Testis (tissue), 2 donors: ENCODE data around the gene KIF27.

ENCODE experiments used
- CTCF ChIP-seq, 3 experiments: fragments of 450-650 bp in 2 of 3; fragments of 200-600 bp in 1 of 3; sonication (generic) in 1 of 3; IDR thresholded peaks; one replicate each; pipeline ENCODE4 v1.5.1; 2016 to 2019; ENCODE audit warnings: antibody characterized with exemption in 3 of 3, mild to moderate bottlenecking in 2 of 3, moderate library complexity in 1 of 3
- POLR2A ChIP-seq: fragments of 450-650 bp; IDR thresholded peaks from one replicate; pipeline ENCODE4 v1.6.1; 2017; ENCODE audit warnings: antibody characterized with exemption, mild to moderate bottlenecking, moderate library complexity

GRCh38 chr9:83960991-83961390 lies 39.8 kb upstream of the KIF27 start:
- TF ChIP-seq CTCF (IDR thresholded peaks at IDR 0.05) (no peak), POLR2A (no peak)
